GM12878 (cell line): ENCODE results near the gene RAD51B. TPM values are rescaled to one million over a fixed set of nuclear protein-coding genes. Genes with fewer than 3 reads are reported as not detected.

ENCODE experiments used
- ATAC-seq: fragments of 200-7000 bp; cut with Tn5 transposase; 3 replicates; pipeline ENCODE4 v1.9.1; 2020; ENCODE audit warnings: mild to moderate bottlenecking, moderate library complexity
- BruUV-seq: library from RNA; stranded (reverse); fragments of 400-500 nt; replicated peaks from 2 replicates; lab custom pipeline; 2021; lab: Mats Ljungman, UMichigan
- CTCF ChIA-PET: fragments of 300-600 bp; sonication (Branson Sonifier 250); formaldehyde crosslinking; extraction: SDS; loops from one replicate; lab custom pipeline; 2021; ENCODE audit warnings: inconsistent platforms; lab: Yijun Ruan, JAX
- POLR2A ChIA-PET: fragments of 350-600 bp; formaldehyde crosslinking; extraction: SDS; loops from one replicate; lab custom pipeline; 2021; ENCODE audit warnings: inconsistent platforms; lab: Charles Lee
- RAD21 ChIA-PET: fragments of 300-600 bp; sonication (Branson Sonifier 250); formaldehyde crosslinking; loops from one replicate; lab custom pipeline; 2023; ENCODE audit warnings: antibody characterized with exemption; ENCODE audit not compliant: unreplicated experiment; lab: Charles Lee
- SMC1A ChIA-PET: fragments of 300-600 bp; sonication (Branson Sonifier 250); formaldehyde crosslinking; loops from one replicate; lab custom pipeline; 2023; ENCODE audit not compliant: unreplicated experiment, uncharacterized antibody; lab: Charles Lee
- DNase-seq: peaks from one replicate; pipeline ENCODE4 v3.0.0-alpha.2; 2011; ENCODE audit warnings: low read depth, low spot score
- FAIRE-seq: peaks from 3 replicates; lab custom pipeline; 2011; peaks lifted over from hg19 to GRCh38; lab: Jason Lieb, UNC
- H2AFZ ChIP-seq: 2 replicates; pipeline ENCODE4 v1.6.0; 2011; ENCODE audit warnings: low read depth, low read length, control low read depth; ENCODE audit not compliant: control insufficient read depth
- H3K27ac ChIP-seq: 2 replicates; pipeline ENCODE4 v1.5.1; 2011; ENCODE audit warnings: control low read depth; ENCODE audit not compliant: control insufficient read depth, insufficient read depth
- H3K27me3 ChIP-seq, 2 experiments: replicated peaks in 1 of 2; 2 replicates each; pipeline versions ENCODE4 v1.6.0 to v1.6.1; 2011; ENCODE audit warnings: low read length in 1 of 2; ENCODE audit not compliant: control insufficient read depth in 2 of 2, insufficient read depth in 2 of 2
- H3K36me3 ChIP-seq, 2 experiments: 2 replicates each; pipeline ENCODE4 v1.5.1; 2011; ENCODE audit warnings: low read length in 1 of 2; ENCODE audit not compliant: control insufficient read depth in 2 of 2, insufficient read depth in 2 of 2
- H3K4me1 ChIP-seq: 2 replicates; pipeline ENCODE4 v1.6.1; 2011; ENCODE audit warnings: mild to moderate bottlenecking, low read length, moderate library complexity, mixed read lengths; ENCODE audit not compliant: control insufficient read depth, insufficient read depth
- H3K4me2 ChIP-seq: 2 replicates; pipeline ENCODE4 v1.6.0; 2011; ENCODE audit warnings: control low read depth; ENCODE audit not compliant: control insufficient read depth, insufficient read depth
- H3K4me3 ChIP-seq: fragments of 200-600 bp; sonication (generic); 2 replicates; pipeline ENCODE4 v1.5.1; 2016
- H3K79me2 ChIP-seq: 2 replicates; pipeline ENCODE4 v1.6.0; 2011; ENCODE audit warnings: low read length; ENCODE audit not compliant: control insufficient read depth, insufficient read depth
- H3K9ac ChIP-seq: 2 replicates; pipeline ENCODE4 v1.8.0; 2011; ENCODE audit warnings: low read length, control low read depth, mixed read lengths; ENCODE audit not compliant: control insufficient read depth, insufficient read depth
- H3K9me3 ChIP-seq: replicated peaks from 3 replicates; pipeline ENCODE4 v1.5.1; 2011; ENCODE audit warnings: mild to moderate bottlenecking, low read length; ENCODE audit not compliant: control insufficient read depth, insufficient read depth
- H4K20me1 ChIP-seq: 2 replicates; pipeline ENCODE4 v1.6.0; 2011; ENCODE audit not compliant: control insufficient read depth, insufficient read depth
- CBFB ChIP-seq: IDR thresholded peaks from 2 replicates; pipeline ENCODE4 v1.6.1; 2016; ENCODE audit warnings: antibody characterized with exemption, low read depth
- CEBPB ChIP-seq, 2 experiments: fragments of 150-350 bp in 1 of 2; IDR thresholded peaks; 2 replicates each; pipeline ENCODE4 v1.6.1; 2012 to 2014; ENCODE audit warnings: low read depth in 2 of 2, low read length in 2 of 2, borderline replicate concordance in 1 of 2, inconsistent platforms in 1 of 2
- CREB1 ChIP-seq: IDR thresholded peaks from 2 replicates; pipeline ENCODE4 v1.6.1; 2012; ENCODE audit warnings: low read depth, mild to moderate bottlenecking, inconsistent platforms
- CUX1 ChIP-seq: IDR thresholded peaks from 2 replicates; pipeline ENCODE4 v1.6.1; 2012; ENCODE audit warnings: improper control_type of control experiment, low read depth, low read length; ENCODE audit not compliant: insufficient replicate concordance
- GATAD2B ChIP-seq: fragments of 450-650 bp; conservative IDR thresholded peaks from 2 replicates; pipeline ENCODE4 v1.6.1; 2017; ENCODE audit warnings: low read depth, mild to moderate bottlenecking, moderate library complexity
- HDAC2 ChIP-seq: fragments of 200-600 bp; sonication (generic); IDR thresholded peaks from 2 replicates; pipeline ENCODE4 v1.6.1; 2017
- MLLT1 ChIP-seq: fragments of 450-650 bp; IDR thresholded peaks from 2 replicates; pipeline ENCODE4 v1.6.1; 2016; ENCODE audit warnings: mild to moderate bottlenecking
- MYC ChIP-seq: IDR thresholded peaks from 2 replicates; pipeline ENCODE4 v1.6.1; 2011; ENCODE audit warnings: mild to moderate bottlenecking, low read length, moderate library complexity, inconsistent platforms; ENCODE audit not compliant: insufficient read depth, insufficient replicate concordance, insufficient read length, severe bottlenecking
- SIN3A ChIP-seq: IDR thresholded peaks from 2 replicates; pipeline ENCODE4 v1.6.1; 2012; ENCODE audit warnings: low read depth, low read length, improper control_type of control experiment
- SIX5 ChIP-seq: IDR thresholded peaks from 2 replicates; pipeline ENCODE4 v1.6.1; 2011; ENCODE audit warnings: mild to moderate bottlenecking, low read depth, low read length, moderate library complexity; ENCODE audit not compliant: severe bottlenecking
- SMAD1 ChIP-seq: fragments of 450-650 bp; IDR thresholded peaks from 2 replicates; pipeline ENCODE4 v1.6.1; 2018; ENCODE audit warnings: mild to moderate bottlenecking, low read depth; ENCODE audit not compliant: partially characterized antibody
- USF2 ChIP-seq: IDR thresholded peaks from 2 replicates; pipeline ENCODE4 v1.6.1; 2011; ENCODE audit warnings: low read depth, low read length, improper control_type of control experiment, borderline replicate concordance
- ZBED1 ChIP-seq: IDR thresholded peaks from 2 replicates; pipeline ENCODE4 v1.6.1; 2016; ENCODE audit warnings: borderline replicate concordance
- ZNF687 ChIP-seq: fragments of 450-650 bp; IDR thresholded peaks from 2 replicates; pipeline ENCODE4 v1.6.1; 2017; ENCODE audit warnings: mild to moderate bottlenecking, moderate library complexity
- in situ Hi-C: fragments of 300-500 bp; cut with MboI; formaldehyde crosslinking; loops from 9 replicates; pipeline ENCODE4 v1.14.3; 2018; ENCODE audit warnings: mixed read lengths
- intact Hi-C: fragments of 100-400 bp; cut with micrococcal nuclease; formaldehyde crosslinking; loops from one replicate; pipeline ENCODE4 v1.14.2; 2022; ENCODE audit not compliant: unreplicated experiment
- polyA plus RNA-seq, 11 experiments: library from polyadenylated mRNA; depleted of rRNA in 4 of 11; unstranded in 6 of 11; stranded (reverse) in 5 of 11; fragments of >200 nt; fragmentation: Nextera tagmentation in 4 of 11; fragmentation: Illumina TruSeq in 1 of 11; extraction: Ambion mirVana in 4 of 11; extraction: Trizol in 1 of 11; gene quantifications; 1 replicate in 1 of 11; 2 replicates in 10 of 11; pipeline versions ENCODE4 v1.2.1 to v1.2.3, GENCODE V29; 2011 to 2016; ENCODE audit warnings: inconsistent platforms in 2 of 11, missing spikeins in 2 of 11, low read depth in 1 of 11
- total RNA-seq, 4 experiments: library from RNA; depleted of rRNA in 3 of 4; stranded (reverse); fragments of >200 nt in 3 of 4; fragmentation: Illumina TruSeq in 1 of 4; extraction: Trizol in 1 of 4; gene quantifications; 2 replicates each; pipeline versions ENCODE4 v1.2.1 to v1.2.3, GENCODE V29; 2013 to 2021

RAD51B gene
- total and polyA plus RNA-seq, 10 of the 15 experiments (the other 5 are each of a cell fraction or from before 2014, with no cell fraction given) = 9.8 to 26.8 (median 21.3) TPM

- no peaks in the 10 kb centered on the region for H3K79me2 ChIP-seq
- FAIRE-seq (no peak), ATAC-seq (no peak), DNase-seq (no peak)
- H3K9me3 ChIP-seq = peaks cover 6% of the 10 kb centered on the region; the same call in 2 of the 3 replicates
- no peaks in the 10 kb centered on the region for H4K20me1 ChIP-seq
- H3K27ac ChIP-seq = no peak overlapping the region
- in situ Hi-C loops (no loop called here), intact Hi-C loops (no loop called here)
- ChIA-PET RAD21 (no interaction called here), CTCF (no interaction called here), POLR2A (no interaction called here), SMC1A (no interaction called here)
- H3K9ac ChIP-seq = no peak overlapping the region
- H3K4me1 ChIP-seq = no peaks in the 10 kb centered on the region
- no peak overlapping the region for H3K4me2 ChIP-seq
- H3K27me3 ChIP-seq = no peaks in the 10 kb centered on the region
- H2AFZ ChIP-seq = no peak overlapping the region
- H3K36me3 ChIP-seq = no peaks in the 10 kb centered on the region
- BruUV-seq = no TSS peak
- H3K4me3 ChIP-seq = no peak overlapping the region
- TF ChIP-seq SIX5 (no peak), MYC (no peak), MLLT1 (no peak), GATAD2B (no peak), USF2 (no peak), CEBPB (IDR thresholded peaks at IDR 0.05; ENCODE audit: borderline replicate concordance in 1 of 2, low read depth in 2 of 2, low read length in 2 of 2) (no peak), CREB1 (no peak), ZNF687 (no peak), CUX1 (no peak), SMAD1 (no peak), HDAC2 (no peak), CBFB (no peak), ZBED1 (no peak), SIN3A (no peak)
Observed at GRCh38 chr14:68532496-68532895, 712.9 kb downstream of the RAD51B start.
